ENCODE results near the gene PTX4. TPM values are rescaled to one million over a fixed set of nuclear protein-coding genes. Genes with fewer than 3 reads are reported as not detected.

Gene PTX4
- total RNA-seq, result 0.13 TPM in 1 of 2 replicates, not detected in the other

DNA sequence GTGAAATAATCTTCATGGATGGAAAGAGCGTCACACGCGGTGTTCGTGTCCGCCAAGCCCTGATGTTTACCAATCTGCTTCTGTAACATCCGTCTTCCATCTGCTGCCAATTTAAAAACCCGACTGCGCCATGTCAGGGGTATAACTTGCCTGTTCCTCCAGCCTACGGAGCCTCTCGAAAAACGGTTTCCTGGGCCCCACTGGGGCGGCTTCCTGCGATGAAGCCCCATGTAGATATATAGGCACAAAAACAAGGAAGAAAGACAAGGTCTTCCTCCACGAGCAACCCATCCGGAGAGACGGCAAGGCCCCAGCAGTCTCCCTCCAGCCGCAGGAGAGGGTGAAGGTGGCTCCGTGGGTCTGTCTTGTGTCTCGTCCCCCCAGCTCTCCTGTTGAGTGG is at the start of gene PTX4:
Gene PTX4, minus strand, starts transcription at position 326 of the 400 bp plus-strand sequence. Its CDS starts 35 bp downstream, at position 291.

GRCh38 chr16:1533443-1533951 is 44.8 kb upstream of the PTX4 start, which contains the start of gene TMEM204:
TMEM204 (plus strand) TSS chr16:1533666; CDS start chr16:1534276, 610 bp downstream.

GRCh38 chr16:1492923-1493745 is 4.4 kb upstream of the PTX4 start, which contains the start of gene TELO2:
TELO2 (plus strand) TSS chr16:1493360; CDS start chr16:1494282, 922 bp downstream.

GRCh38 chr16:1474796-1475551 is 13.8 kb downstream of the PTX4 start, which contains the start of gene CLCN7:
CLCN7 (minus strand) TSS chr16:1475028; CDS start chr16:1474974, 54 bp downstream.

GRCh38 chr16:1443980-1444729 is 44.6 kb downstream of the PTX4 start, which contains the start of gene CCDC154:
CCDC154 (minus strand) TSS chr16:1444556; CDS start chr16:1444322, 234 bp downstream.

Other genes starting within 250 kb of the PTX4 start
- gene TPSAB1, start 248.2 kb downstream of the PTX4 start, total RNA-seq, result not detected in 2 replicates
- not detected in 2 replicates for gene TPSD1, start 232.9 kb downstream of the PTX4 start, total RNA-seq
- gene UBE2I, start 179.3 kb downstream of the PTX4 start, total RNA-seq, result 76.8 and 145 TPM in 2 replicates
- gene BAIAP3, start 155.3 kb downstream of the PTX4 start, total RNA-seq, result 1.5 and 1.6 TPM in 2 replicates
- gene TSR3, start 137.1 kb downstream of the PTX4 start, total RNA-seq, result 68.2 and 103 TPM in 2 replicates
- gene GNPTG, start 137.0 kb downstream of the PTX4 start, total RNA-seq, result 36.2 and 92.5 TPM in 2 replicates
- 9.6 and 13.7 TPM in 2 replicates for gene UNKL, start 74.2 kb downstream of the PTX4 start, total RNA-seq
- 16.6 and 18.3 TPM in 2 replicates for gene UQCC4, start 68.2 kb downstream of the PTX4 start, total RNA-seq
- not detected in 2 replicates for gene PERCC1, start 57.9 kb downstream of the PTX4 start, total RNA-seq
- gene CCDC154, start 44.4 kb downstream of the PTX4 start, total RNA-seq, result 0.16 and 2.2 TPM in 2 replicates
- gene CLCN7, start 13.9 kb downstream of the PTX4 start, total RNA-seq, result 90.0 and 174 TPM in 2 replicates
- 20.4 and 41.7 TPM in 2 replicates for gene TELO2, start 4.4 kb upstream of the PTX4 start, total RNA-seq
- 1.6 and 4.4 TPM in 2 replicates for gene TMEM204, start 44.7 kb upstream of the PTX4 start, total RNA-seq
- gene IFT140, start 123.1 kb upstream of the PTX4 start, total RNA-seq, result 8.5 and 35.9 TPM in 2 replicates
- gene CRAMP1, start 123.4 kb upstream of the PTX4 start, total RNA-seq, result 8.5 and 10.3 TPM in 2 replicates
- 119 and 173 TPM in 2 replicates for gene JPT2, start 189.3 kb upstream of the PTX4 start, total RNA-seq
- gene MAPK8IP3, start 217.3 kb upstream of the PTX4 start, total RNA-seq, result 25.1 and 61.5 TPM in 2 replicates